HL-60 (cell line): ENCODE measurements around the gene EFEMP2.

Source experiments
- DNase-seq, 2 experiments: peaks; one replicate each; pipeline ENCODE4 v3.0.0-alpha.2; 2010 to 2020; ENCODE audit warnings: low read depth in 1 of 2, low spot score in 1 of 2
- H3K27ac ChIP-seq: fragments of 250-450 bp; sonication (Bioruptor Pico); replicated peaks from 2 replicates; pipeline ENCODE4 v1.5.1; 2020; ENCODE audit warnings: mild to moderate bottlenecking, moderate library complexity
- H3K27me3 ChIP-seq: fragments of 250-450 bp; sonication (Bioruptor Pico); 2 replicates; pipeline ENCODE4 v1.5.1; 2021; ENCODE audit warnings: mild to moderate bottlenecking, moderate library complexity; ENCODE audit not compliant: insufficient read depth, poor library complexity, severe bottlenecking
- H3K4me3 ChIP-seq: replicated peaks from 2 replicates; pipeline ENCODE4 v1.5.1; 2011; ENCODE audit warnings: mild to moderate bottlenecking, control low read depth, low read length; ENCODE audit not compliant: insufficient read depth
- GABPA ChIP-seq: IDR thresholded peaks from 2 replicates; pipeline ENCODE4 v1.6.1; 2012; ENCODE audit warnings: low read depth
- POLR2AphosphoS5 ChIP-seq: IDR thresholded peaks from 2 replicates; pipeline ENCODE4 v1.6.1; 2012; ENCODE audit warnings: low read depth
- SPI1 ChIP-seq: IDR thresholded peaks from 2 replicates; pipeline ENCODE4 v1.6.1; 2012; ENCODE audit warnings: low read depth, mild to moderate bottlenecking, borderline replicate concordance
- long read RNA-seq: library from polyadenylated mRNA; unstranded; transcript quantifications from one replicate; pipeline ENCODE4 v2.0.0, GENCODE V29; 2020
- TF ChIP-seq, protein P1 (sequence below): IDR thresholded peaks from one replicate; pipeline ENCODE4 v1.5.1; 2011; ENCODE audit warnings: low read length, control low read depth, inconsistent platforms; ENCODE audit not compliant: insufficient read depth
- TF ChIP-seq, protein P2 (sequence below): IDR thresholded peaks from 2 replicates; pipeline ENCODE4 v1.6.1; 2012; ENCODE audit warnings: low read depth; ENCODE audit not compliant: insufficient replicate concordance

EFEMP2 gene
- long read RNA-seq, result 0 reads

DNA sequence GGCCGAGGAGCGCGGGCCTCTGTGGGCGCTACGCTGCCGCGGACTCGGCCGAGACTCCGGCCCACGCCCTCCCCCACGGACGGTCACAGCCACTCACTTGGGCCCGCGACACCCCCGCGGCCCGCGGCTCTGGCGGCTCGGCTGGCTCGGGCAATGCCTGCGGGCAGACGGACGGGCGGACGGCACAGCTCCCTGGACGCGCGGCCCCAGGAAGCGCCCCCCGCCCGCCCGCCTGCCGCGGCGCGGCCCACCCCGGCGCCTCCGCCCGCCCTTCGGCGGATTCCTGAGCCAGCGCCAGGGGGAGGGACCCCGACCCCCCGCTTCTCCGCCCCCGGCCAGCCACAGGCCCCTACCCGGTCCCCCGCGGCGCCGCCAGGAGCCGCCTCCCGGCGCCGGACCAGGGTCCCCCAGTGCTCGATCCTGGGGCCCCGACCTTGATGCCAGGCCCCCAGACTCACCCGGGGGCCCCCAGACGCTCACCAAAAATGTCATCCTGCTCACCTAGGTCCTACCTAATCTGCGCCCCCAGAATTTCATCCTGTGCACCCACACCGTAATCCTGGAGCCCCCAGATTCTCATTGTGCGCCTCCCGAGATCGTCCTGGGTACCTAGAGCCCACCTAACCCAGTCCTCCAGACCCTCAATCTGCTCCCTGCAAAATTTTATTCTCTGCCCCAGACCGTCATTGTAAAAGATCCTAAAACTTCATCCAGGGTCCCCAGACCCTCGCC, at the start of gene EFEMP2:
Gene EFEMP2, minus strand, starts transcription at position 215 of the 732 bp plus-strand sequence. CDS start 446 bp downstream, outside the sequence.
- DNase-seq, result no peak
- H3K27ac ChIP-seq, result peak within 1 kb of the TSS; percentile 35

DNA sequence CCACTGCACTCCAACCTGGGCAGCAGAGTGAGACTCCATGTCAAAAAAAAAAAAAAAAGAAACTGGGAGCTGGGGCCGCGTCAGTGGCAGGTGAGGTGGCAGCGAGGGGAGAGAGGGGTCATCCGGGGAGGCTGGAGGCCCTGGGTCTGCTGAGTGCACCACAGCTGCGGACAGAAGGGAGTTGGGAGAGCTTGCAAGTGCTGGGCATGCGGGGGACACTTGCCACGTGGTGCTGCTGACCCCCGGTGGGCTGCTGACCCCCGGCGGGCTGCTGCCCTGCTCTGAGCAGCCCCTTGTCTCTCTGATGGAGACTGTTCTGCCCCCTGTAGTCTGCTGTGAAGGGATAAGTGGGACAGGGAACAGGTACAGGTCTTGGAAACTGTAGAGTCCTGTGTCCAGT, 49.3 kb upstream of the EFEMP2 start:
- H3K27ac ChIP-seq, result no peak overlapping the region
- DNase-seq, result no peak
- H3K4me3 ChIP-seq, result no peak overlapping the region
- TF ChIP-seq GABPA, result no peak
- TF ChIP-seq, protein P1, sequence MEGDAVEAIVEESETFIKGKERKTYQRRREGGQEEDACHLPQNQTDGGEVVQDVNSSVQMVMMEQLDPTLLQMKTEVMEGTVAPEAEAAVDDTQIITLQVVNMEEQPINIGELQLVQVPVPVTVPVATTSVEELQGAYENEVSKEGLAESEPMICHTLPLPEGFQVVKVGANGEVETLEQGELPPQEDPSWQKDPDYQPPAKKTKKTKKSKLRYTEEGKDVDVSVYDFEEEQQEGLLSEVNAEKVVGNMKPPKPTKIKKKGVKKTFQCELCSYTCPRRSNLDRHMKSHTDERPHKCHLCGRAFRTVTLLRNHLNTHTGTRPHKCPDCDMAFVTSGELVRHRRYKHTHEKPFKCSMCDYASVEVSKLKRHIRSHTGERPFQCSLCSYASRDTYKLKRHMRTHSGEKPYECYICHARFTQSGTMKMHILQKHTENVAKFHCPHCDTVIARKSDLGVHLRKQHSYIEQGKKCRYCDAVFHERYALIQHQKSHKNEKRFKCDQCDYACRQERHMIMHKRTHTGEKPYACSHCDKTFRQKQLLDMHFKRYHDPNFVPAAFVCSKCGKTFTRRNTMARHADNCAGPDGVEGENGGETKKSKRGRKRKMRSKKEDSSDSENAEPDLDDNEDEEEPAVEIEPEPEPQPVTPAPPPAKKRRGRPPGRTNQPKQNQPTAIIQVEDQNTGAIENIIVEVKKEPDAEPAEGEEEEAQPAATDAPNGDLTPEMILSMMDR, result no peak
- TF ChIP-seq, protein P2, sequence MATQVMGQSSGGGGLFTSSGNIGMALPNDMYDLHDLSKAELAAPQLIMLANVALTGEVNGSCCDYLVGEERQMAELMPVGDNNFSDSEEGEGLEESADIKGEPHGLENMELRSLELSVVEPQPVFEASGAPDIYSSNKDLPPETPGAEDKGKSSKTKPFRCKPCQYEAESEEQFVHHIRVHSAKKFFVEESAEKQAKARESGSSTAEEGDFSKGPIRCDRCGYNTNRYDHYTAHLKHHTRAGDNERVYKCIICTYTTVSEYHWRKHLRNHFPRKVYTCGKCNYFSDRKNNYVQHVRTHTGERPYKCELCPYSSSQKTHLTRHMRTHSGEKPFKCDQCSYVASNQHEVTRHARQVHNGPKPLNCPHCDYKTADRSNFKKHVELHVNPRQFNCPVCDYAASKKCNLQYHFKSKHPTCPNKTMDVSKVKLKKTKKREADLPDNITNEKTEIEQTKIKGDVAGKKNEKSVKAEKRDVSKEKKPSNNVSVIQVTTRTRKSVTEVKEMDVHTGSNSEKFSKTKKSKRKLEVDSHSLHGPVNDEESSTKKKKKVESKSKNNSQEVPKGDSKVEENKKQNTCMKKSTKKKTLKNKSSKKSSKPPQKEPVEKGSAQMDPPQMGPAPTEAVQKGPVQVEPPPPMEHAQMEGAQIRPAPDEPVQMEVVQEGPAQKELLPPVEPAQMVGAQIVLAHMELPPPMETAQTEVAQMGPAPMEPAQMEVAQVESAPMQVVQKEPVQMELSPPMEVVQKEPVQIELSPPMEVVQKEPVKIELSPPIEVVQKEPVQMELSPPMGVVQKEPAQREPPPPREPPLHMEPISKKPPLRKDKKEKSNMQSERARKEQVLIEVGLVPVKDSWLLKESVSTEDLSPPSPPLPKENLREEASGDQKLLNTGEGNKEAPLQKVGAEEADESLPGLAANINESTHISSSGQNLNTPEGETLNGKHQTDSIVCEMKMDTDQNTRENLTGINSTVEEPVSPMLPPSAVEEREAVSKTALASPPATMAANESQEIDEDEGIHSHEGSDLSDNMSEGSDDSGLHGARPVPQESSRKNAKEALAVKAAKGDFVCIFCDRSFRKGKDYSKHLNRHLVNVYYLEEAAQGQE, result no peak
- H3K27me3 ChIP-seq, result no peaks in the 10 kb centered on the region

More for the DNA sequence above, at the start of gene EFEMP2:
- peak within 1 kb of the TSS; percentile 46 for H3K4me3 ChIP-seq
- TF ChIP-seq POLR2AphosphoS5, result no peak
- no peak for TF ChIP-seq GABPA
- TF ChIP-seq SPI1, result no peak
- TF ChIP-seq, protein P1, result no peak
- TF ChIP-seq, protein P2, result no peak
- H3K27me3 ChIP-seq, result no peaks in the 10 kb centered on the region

DNA sequence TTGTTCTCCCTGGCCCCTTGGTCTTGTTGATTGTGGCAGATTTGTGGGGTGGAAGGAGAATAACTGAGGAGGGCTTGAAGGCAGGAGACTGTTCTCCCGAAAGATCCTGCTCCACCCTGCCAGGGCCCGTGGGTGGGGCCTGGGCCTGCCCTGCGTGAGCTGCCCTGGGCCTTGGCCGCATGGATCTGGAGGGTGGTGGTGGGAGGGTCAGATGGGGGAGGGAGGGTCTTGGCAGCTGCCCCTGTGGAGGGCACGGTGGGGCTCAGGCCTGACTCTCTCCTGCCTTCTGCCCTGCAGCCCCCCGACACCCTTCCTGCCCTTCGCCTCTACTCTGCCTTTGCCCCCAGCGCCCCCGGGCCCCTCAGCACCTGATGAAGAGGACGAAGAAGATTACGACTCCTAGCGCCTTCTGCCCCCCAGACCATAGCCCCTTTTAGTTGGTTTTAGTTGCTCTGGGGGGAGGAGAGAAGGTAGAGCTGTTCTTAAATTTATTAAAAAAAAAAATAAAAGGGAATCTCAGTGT, 48.5 kb upstream of the EFEMP2 start:
- Histone ChIP-seq H3K4me3 (no peak overlapping the region), H3K27me3 (no peaks in the 10 kb centered on the region), H3K27ac (no peak overlapping the region)
- no peak for DNase-seq
- TF ChIP-seq, protein P2, result no peak
- TF ChIP-seq SPI1 (no peak), POLR2AphosphoS5 (no peak), GABPA (no peak)
- TF ChIP-seq, protein P1, result no peak
